H1 (cell line): ENCODE data around the gene GABPB2. TPM values are rescaled to one million over a fixed set of nuclear protein-coding genes. Genes with fewer than 3 reads are reported as not detected.

Experiments used
- EP300 ChIP-seq, 2 experiments: IDR thresholded peaks; 1 replicate in 1 of 2; 2 replicates in 1 of 2; pipeline ENCODE4 v1.6.1; 2011 to 2012; ENCODE audit warnings: low read depth in 2 of 2, low read length in 2 of 2, mild to moderate bottlenecking in 2 of 2, borderline replicate concordance in 1 of 2, inconsistent platforms in 1 of 2, moderate library complexity in 1 of 2
- polyA plus RNA-seq, 7 experiments: library from polyadenylated mRNA; depleted of rRNA in 3 of 7; stranded (reverse) in 5 of 7; unstranded in 2 of 7; fragments of >200 nt in 5 of 7; fragments of 200-250 nt in 2 of 7; gene quantifications; 1 replicate in 5 of 7; 2 replicates in 1 of 7; 4 replicates in 1 of 7; pipeline versions ENCODE4 v1.2.1 to v1.2.3, GENCODE V29; 2011 to 2013; ENCODE audit warnings: missing spikeins in 2 of 7, mixed read lengths in 2 of 7
- total RNA-seq: library from RNA; stranded (reverse); fragmentation: NEBNext Ultra II Directional; extraction: Animal tissue kit (Norgen Biotek cat#: 25700); gene quantifications from 2 replicates; pipeline ENCODE4 v1.2.1, GENCODE V29; 2021

The GABPB2 gene
- total and polyA plus RNA-seq, 2 of the 8 experiments (the other 6 are each of a cell fraction or from before 2014, with no cell fraction given): 1.8 to 2.4 TPM

- no peak for TF ChIP-seq EP300 (IDR thresholded peaks at IDR 0.05; ENCODE audit: borderline replicate concordance in 1 of 2, low read depth in 2 of 2, low read length in 2 of 2)
Measured at GRCh38 chr1:151159373-151159772, 88.8 kb downstream of the GABPB2 start (continued).
